Panc1 (cell line): Measurements from ENCODE around the gene SPIN4. TPM values are rescaled to one million over a fixed set of nuclear protein-coding genes. Genes with fewer than 3 reads are reported as not detected.
A peak's percentile ranks its signal among the peaks of the same experiment; 100 is the strongest.

Experiments
- ATAC-seq: fragments of 200-7000 bp; cut with Tn5 transposase; 2 replicates; pipeline ENCODE4 v1.9.1; 2020; ENCODE audit warnings: mild to moderate bottlenecking, moderate library complexity
- BruUV-seq: library from RNA; stranded (reverse); fragments of 400-500 nt; replicated peaks from 2 replicates; lab custom pipeline; 2021; lab: Mats Ljungman, UMichigan
- CTCF ChIA-PET: fragments of 300-600 bp; sonication (Branson Sonifier 250); formaldehyde crosslinking; loops from one replicate; lab custom pipeline; 2022; ENCODE audit warnings: antibody characterized with exemption; lab: Charles Lee
- POLR2A ChIA-PET: fragments of 300-600 bp; sonication (Branson Sonifier 250); formaldehyde crosslinking; loops from one replicate; lab custom pipeline; 2022; ENCODE audit warnings: antibody characterized with exemption; lab: Charles Lee
- DNase-seq: peaks from one replicate; pipeline ENCODE4 v3.0.0-alpha.2; 2010; ENCODE audit warnings: low read depth, low spot score
- H3K27ac ChIP-seq: 2 replicates; pipeline ENCODE4 v1.5.1; 2011; ENCODE audit warnings: mild to moderate bottlenecking, low read length, inconsistent platforms
- H3K27me3 ChIP-seq: fragments of 200-500 bp; sonication (Bioruptor generic); 2 replicates; pipeline ENCODE4 v1.6.0; 2014; ENCODE audit warnings: low read length, inconsistent platforms; ENCODE audit not compliant: control insufficient read depth, insufficient read depth
- H3K36me3 ChIP-seq: fragments of 200-500 bp; sonication (Bioruptor generic); 2 replicates; pipeline ENCODE4 v1.5.1; 2014; ENCODE audit warnings: inconsistent platforms, mild to moderate bottlenecking, low read length, moderate library complexity; ENCODE audit not compliant: control insufficient read depth, insufficient read depth
- H3K4me1 ChIP-seq: 2 replicates; pipeline ENCODE4 v1.5.1; 2011; ENCODE audit warnings: inconsistent platforms, mild to moderate bottlenecking, low read length, moderate library complexity; ENCODE audit not compliant: control insufficient read depth, insufficient read depth
- H3K4me3 ChIP-seq, 2 experiments: 2 replicates each; pipeline ENCODE4 v1.5.1; 2011 to 2012; ENCODE audit warnings: low read depth in 2 of 2, low read length in 2 of 2, mild to moderate bottlenecking in 2 of 2, inconsistent platforms in 1 of 2, moderate library complexity in 1 of 2
- H3K9me3 ChIP-seq: fragments of 200-500 bp; sonication (Bioruptor generic); 2 replicates; pipeline ENCODE4 v1.5.1; 2014; ENCODE audit warnings: low read depth, mild to moderate bottlenecking, inconsistent platforms, low read length, moderate library complexity; ENCODE audit not compliant: control insufficient read depth, insufficient read depth
- POLR2AphosphoS5 ChIP-seq: IDR thresholded peaks from 2 replicates; pipeline ENCODE4 v1.6.1; 2012; ENCODE audit warnings: mild to moderate bottlenecking, low read depth, low read length, moderate library complexity
- SIN3A ChIP-seq: IDR thresholded peaks from 2 replicates; pipeline ENCODE4 v1.6.1; 2012; ENCODE audit warnings: low read depth, mild to moderate bottlenecking, low read length, moderate library complexity, borderline replicate concordance; ENCODE audit not compliant: insufficient read depth
- TCF7L2 ChIP-seq: IDR thresholded peaks from 2 replicates; pipeline ENCODE4 v1.6.1; 2011; ENCODE audit warnings: mild to moderate bottlenecking, low read depth, low read length, inconsistent platforms
- in situ Hi-C: cut with HindIII; loops from 2 replicates; pipeline ENCODE4 v1.10.0; 2016; ENCODE audit warnings: low sequenced_read_pairs, low pct_unique_long_range_greater_than_20kb
- intact Hi-C: fragments of 100-400 bp; cut with micrococcal nuclease; formaldehyde crosslinking; loops from one replicate; pipeline ENCODE4 v1.10.0; 2022; ENCODE audit not compliant: unreplicated experiment
- total RNA-seq: library from RNA; stranded (reverse); gene quantifications from one replicate; pipeline ENCODE4 v1.2.1, GENCODE V29; 2021; ENCODE audit not compliant: unreplicated experiment
- TF ChIP-seq, protein P1 (sequence below): fragments of 450-650 bp; IDR thresholded peaks from 2 replicates; pipeline ENCODE4 v1.5.1; 2017; ENCODE audit warnings: mild to moderate bottlenecking
- TF ChIP-seq, protein P2 (sequence below), 2 experiments: IDR thresholded peaks; 2 replicates each; pipeline ENCODE4 v1.6.1; 2011 to 2012; ENCODE audit warnings: low read depth in 2 of 2, control low read depth in 1 of 2, low read length in 1 of 2, mild to moderate bottlenecking in 1 of 2, moderate library complexity in 1 of 2; ENCODE audit not compliant: insufficient read depth in 1 of 2

Gene SPIN4
- total RNA-seq, 1 experiment from 2014 or later: 11.4 TPM

DNA sequence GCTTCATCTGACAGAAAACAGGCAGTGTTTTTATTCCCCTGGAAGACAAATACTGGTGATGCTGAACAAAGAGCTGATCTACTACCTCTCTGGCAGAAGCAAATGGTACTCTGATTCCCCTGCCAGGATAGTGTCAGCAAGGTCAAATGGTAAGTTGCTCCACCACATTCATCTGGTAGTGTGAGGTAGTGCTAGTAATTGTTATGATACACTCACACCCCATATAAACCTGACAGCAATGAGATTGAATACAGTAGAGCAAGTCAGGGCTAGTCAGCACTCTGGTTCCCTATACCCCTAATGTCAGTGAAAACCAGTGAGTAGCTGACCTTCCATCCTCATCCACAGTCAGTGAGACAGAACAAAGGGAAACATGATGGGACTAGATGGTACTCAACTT is 3.4 kb upstream of the SPIN4 start:
- no peaks in the 10 kb centered on the region for H3K36me3 ChIP-seq
- H3K27ac ChIP-seq: no peak overlapping the region
- ATAC-seq (no peak), DNase-seq (no peak)
- TF ChIP-seq SIN3A (no peak), TCF7L2 (no peak), POLR2AphosphoS5 (no peak)
- TF ChIP-seq, protein P1, sequence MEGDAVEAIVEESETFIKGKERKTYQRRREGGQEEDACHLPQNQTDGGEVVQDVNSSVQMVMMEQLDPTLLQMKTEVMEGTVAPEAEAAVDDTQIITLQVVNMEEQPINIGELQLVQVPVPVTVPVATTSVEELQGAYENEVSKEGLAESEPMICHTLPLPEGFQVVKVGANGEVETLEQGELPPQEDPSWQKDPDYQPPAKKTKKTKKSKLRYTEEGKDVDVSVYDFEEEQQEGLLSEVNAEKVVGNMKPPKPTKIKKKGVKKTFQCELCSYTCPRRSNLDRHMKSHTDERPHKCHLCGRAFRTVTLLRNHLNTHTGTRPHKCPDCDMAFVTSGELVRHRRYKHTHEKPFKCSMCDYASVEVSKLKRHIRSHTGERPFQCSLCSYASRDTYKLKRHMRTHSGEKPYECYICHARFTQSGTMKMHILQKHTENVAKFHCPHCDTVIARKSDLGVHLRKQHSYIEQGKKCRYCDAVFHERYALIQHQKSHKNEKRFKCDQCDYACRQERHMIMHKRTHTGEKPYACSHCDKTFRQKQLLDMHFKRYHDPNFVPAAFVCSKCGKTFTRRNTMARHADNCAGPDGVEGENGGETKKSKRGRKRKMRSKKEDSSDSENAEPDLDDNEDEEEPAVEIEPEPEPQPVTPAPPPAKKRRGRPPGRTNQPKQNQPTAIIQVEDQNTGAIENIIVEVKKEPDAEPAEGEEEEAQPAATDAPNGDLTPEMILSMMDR: no peak
- TF ChIP-seq, protein P2, sequence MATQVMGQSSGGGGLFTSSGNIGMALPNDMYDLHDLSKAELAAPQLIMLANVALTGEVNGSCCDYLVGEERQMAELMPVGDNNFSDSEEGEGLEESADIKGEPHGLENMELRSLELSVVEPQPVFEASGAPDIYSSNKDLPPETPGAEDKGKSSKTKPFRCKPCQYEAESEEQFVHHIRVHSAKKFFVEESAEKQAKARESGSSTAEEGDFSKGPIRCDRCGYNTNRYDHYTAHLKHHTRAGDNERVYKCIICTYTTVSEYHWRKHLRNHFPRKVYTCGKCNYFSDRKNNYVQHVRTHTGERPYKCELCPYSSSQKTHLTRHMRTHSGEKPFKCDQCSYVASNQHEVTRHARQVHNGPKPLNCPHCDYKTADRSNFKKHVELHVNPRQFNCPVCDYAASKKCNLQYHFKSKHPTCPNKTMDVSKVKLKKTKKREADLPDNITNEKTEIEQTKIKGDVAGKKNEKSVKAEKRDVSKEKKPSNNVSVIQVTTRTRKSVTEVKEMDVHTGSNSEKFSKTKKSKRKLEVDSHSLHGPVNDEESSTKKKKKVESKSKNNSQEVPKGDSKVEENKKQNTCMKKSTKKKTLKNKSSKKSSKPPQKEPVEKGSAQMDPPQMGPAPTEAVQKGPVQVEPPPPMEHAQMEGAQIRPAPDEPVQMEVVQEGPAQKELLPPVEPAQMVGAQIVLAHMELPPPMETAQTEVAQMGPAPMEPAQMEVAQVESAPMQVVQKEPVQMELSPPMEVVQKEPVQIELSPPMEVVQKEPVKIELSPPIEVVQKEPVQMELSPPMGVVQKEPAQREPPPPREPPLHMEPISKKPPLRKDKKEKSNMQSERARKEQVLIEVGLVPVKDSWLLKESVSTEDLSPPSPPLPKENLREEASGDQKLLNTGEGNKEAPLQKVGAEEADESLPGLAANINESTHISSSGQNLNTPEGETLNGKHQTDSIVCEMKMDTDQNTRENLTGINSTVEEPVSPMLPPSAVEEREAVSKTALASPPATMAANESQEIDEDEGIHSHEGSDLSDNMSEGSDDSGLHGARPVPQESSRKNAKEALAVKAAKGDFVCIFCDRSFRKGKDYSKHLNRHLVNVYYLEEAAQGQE (IDR thresholded peaks at IDR 0.05; ENCODE audit: insufficient read depth in 1 of 2, low read depth in 2 of 2, low read length in 1 of 2): no peak
- no peaks in the 10 kb centered on the region for H3K9me3 ChIP-seq
- CTCF ChIA-PET: no interaction called here
- intact Hi-C loops (no loop called here), in situ Hi-C loops (no loop called here)
- no TSS peak for BruUV-seq
- no peak overlapping the region for H3K4me3 ChIP-seq
- H3K4me1 ChIP-seq: no peaks in the 10 kb centered on the region; the same call in 1 of the 2 replicates
- POLR2A ChIA-PET: no interaction called here
- H3K27me3 ChIP-seq: no peaks in the 10 kb centered on the region

DNA sequence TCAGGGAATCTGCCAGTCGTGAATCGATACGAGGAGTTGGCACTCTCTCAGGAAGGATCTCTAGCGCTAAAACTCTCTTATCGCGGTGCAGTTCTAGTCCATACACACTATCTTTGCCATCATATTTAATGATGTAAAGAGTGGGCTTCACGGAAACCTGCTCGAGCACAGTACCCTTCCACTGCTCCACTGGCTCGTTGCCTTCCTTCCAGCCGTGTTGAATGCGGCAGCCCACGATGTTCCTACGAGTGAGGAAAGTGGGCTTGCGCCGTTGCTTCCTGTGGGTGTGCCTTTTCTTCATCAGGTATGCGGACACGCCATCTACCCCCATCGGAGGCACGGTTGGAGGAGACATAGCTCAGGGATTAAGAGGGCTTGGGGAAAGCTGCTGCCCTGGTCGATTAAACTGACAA is 661 bp downstream of the SPIN4 start:
- no TSS peak for BruUV-seq
- H3K27me3 ChIP-seq: no peaks in the 10 kb centered on the region
- DNase-seq (no peak), ATAC-seq (peak; percentile 76)
- TF ChIP-seq POLR2AphosphoS5 (no peak), SIN3A (no peak)
- TF ChIP-seq, protein P1: no peak
- H3K36me3 ChIP-seq: no peaks in the 10 kb centered on the region
- H3K4me3 ChIP-seq: peak overlapping the region; percentile 71 to 72
- POLR2A ChIA-PET: no interaction called here
- CTCF ChIA-PET: no interaction called here
- in situ Hi-C loops (no loop called here), intact Hi-C loops (no loop called here)
- H3K9me3 ChIP-seq: no peaks in the 10 kb centered on the region
- peak overlapping the region; percentile 88 for H3K27ac ChIP-seq
- H3K4me1 ChIP-seq: no peaks in the 10 kb centered on the region; the same call in 1 of the 2 replicates
